Common myeloid progenitor, CD34-positive (primary cell): ENCODE data around the gene RAB22A.
A peak's percentile ranks its signal among the peaks of the same experiment; 100 is the strongest.

Experiments
- CTCF ChIA-PET: fragments of 350-600 bp; sonication (Branson Sonifier 250); formaldehyde crosslinking; loops from one replicate; lab custom pipeline; 2021; ENCODE audit warnings: antibody characterized with exemption; lab: Charles Lee
- POLR2A ChIA-PET: fragments of 350-600 bp; sonication (Branson Sonifier 250); formaldehyde crosslinking; loops from one replicate; lab custom pipeline; 2021; ENCODE audit warnings: antibody characterized with exemption; lab: Charles Lee
- DNase-seq, 3 donors: peaks; one replicate each; pipeline versions ENCODE4 v3.0.0 to v3.0.0-alpha.2; 2013
- H3K27ac ChIP-seq, 2 experiments: 1 replicate in 1 of 2; 2 replicates in 1 of 2; pipeline ENCODE4 v1.7.0; 2013; ENCODE audit warnings: inconsistent platforms in 2 of 2, low read length in 2 of 2, mild to moderate bottlenecking in 2 of 2, low read depth in 1 of 2, moderate library complexity in 1 of 2; ENCODE audit not compliant: severe bottlenecking in 2 of 2, insufficient read depth in 1 of 2, poor library complexity in 1 of 2
- H3K27me3 ChIP-seq, 5 experiments: replicated peaks in 2 of 5; 1 replicate in 3 of 5; 2 replicates in 2 of 5; pipeline versions ENCODE4 v1.6.1 to v1.7.0; 2013; ENCODE audit warnings: low read length in 4 of 5, mild to moderate bottlenecking in 2 of 5, moderate library complexity in 2 of 5, inconsistent platforms in 1 of 5; ENCODE audit not compliant: insufficient read depth in 5 of 5, control insufficient read depth in 4 of 5
- H3K36me3 ChIP-seq, 4 experiments: 1 replicate in 2 of 4; 2 replicates in 2 of 4; pipeline versions ENCODE4 v1.6.1 to v1.7.0; 2013; ENCODE audit warnings: low read length in 3 of 4, control low read depth in 1 of 4, mild to moderate bottlenecking in 1 of 4; ENCODE audit not compliant: control insufficient read depth in 4 of 4, insufficient read depth in 4 of 4
- H3K4me1 ChIP-seq, 4 experiments: 1 replicate in 3 of 4; 2 replicates in 1 of 4; pipeline versions ENCODE4 v1.6.1 to v1.7.1; 2013; ENCODE audit warnings: low read length in 3 of 4, mild to moderate bottlenecking in 3 of 4, control low read depth in 1 of 4, inconsistent platforms in 1 of 4, moderate library complexity in 1 of 4; ENCODE audit not compliant: control insufficient read depth in 4 of 4, insufficient read depth in 4 of 4; ENCODE audit errors: control extremely low read depth in 1 of 4
- H3K4me3 ChIP-seq, 7 experiments: 1 replicate in 4 of 7; 2 replicates in 3 of 7; pipeline versions ENCODE4 v1.5.1 to v1.7.0; 2013; ENCODE audit warnings: mild to moderate bottlenecking in 7 of 7, low read length in 6 of 7, moderate library complexity in 6 of 7, inconsistent platforms in 2 of 7, low read depth in 2 of 7, control low read depth in 1 of 7; ENCODE audit not compliant: insufficient read depth in 4 of 7, control insufficient read depth in 1 of 7; ENCODE audit errors: extremely low read depth in 1 of 7
- H3K9me3 ChIP-seq, 5 experiments: 1 replicate in 4 of 5; 2 replicates in 1 of 5; pipeline versions ENCODE4 v1.6.1 to v1.7.1; 2013; ENCODE audit warnings: low read length in 4 of 5, mild to moderate bottlenecking in 2 of 5, inconsistent platforms in 1 of 5, low read depth in 1 of 5, moderate library complexity in 1 of 5; ENCODE audit not compliant: control insufficient read depth in 4 of 5, insufficient read depth in 2 of 5; ENCODE audit errors: control extremely low read depth in 1 of 5
- WGBS: methylation state at CpG from one replicate; pipeline ENCODE4 v1.1.5; 2013; ENCODE audit not compliant: insufficient coverage; 5-methylcytosine and 5-hydroxymethylcytosine counted together

Gene RAB22A

GRCh38 chr20:58308680-58309527, 611 bp upstream of the RAB22A start:
- ChIA-PET POLR2A (interaction anchor here (0.8 kb wide), 1 partner anchor 24 kb away, joined by 3 read pairs; no protein-coding TSS in a partner anchor), CTCF (interaction anchor here (0.6 to 0.9 kb wide), 2 partner anchors 46 to 666 kb away, joined by 3 to 4 read pairs; no protein-coding TSS in a partner anchor)
- H3K27ac ChIP-seq: peak overlapping the region in 1 of 2 experiments; percentile 34
- DNase-seq: peak in 2 of 3 donors; percentile 50 to 62
- 23% methylated on average over 18 of the region's 41 CpGs for WGBS
- peaks cover 0 to 11% (median 9%) of the 10 kb centered on the region in 4 experiments for H3K36me3 ChIP-seq
- H3K9me3 ChIP-seq: no peaks in the 10 kb centered on the region
- no peaks in the 10 kb centered on the region for H3K27me3 ChIP-seq
- H3K4me1 ChIP-seq: peaks cover 24 to 45% (median 41%) of the 10 kb centered on the region in 4 experiments
- H3K4me3 ChIP-seq: peak overlapping the region; percentile 13 to 82 (median 74)

- peak overlapping the region; percentile 76 to 97 (median 86) for H3K4me3 ChIP-seq
- H3K27ac ChIP-seq: peak overlapping the region; percentile 64 to 84
- CTCF ChIA-PET: no interaction called here
- DNase-seq: no peak
- H3K36me3 ChIP-seq: peaks cover 4 to 18% (median 15%) of the 10 kb centered on the region in 4 experiments
- H3K9me3 ChIP-seq: no peaks in the 10 kb centered on the region
- POLR2A ChIA-PET: no interaction called here
- H3K27me3 ChIP-seq: no peaks in the 10 kb centered on the region
- 0% methylated on average over 1 of the region's 1 CpG for WGBS
- H3K4me1 ChIP-seq: peaks cover 24 to 45% (median 41%) of the 10 kb centered on the region in 4 experiments
These were observed 822 bp downstream of the RAB22A start for GRCh38 chr20:58310291-58310782.

DNA sequence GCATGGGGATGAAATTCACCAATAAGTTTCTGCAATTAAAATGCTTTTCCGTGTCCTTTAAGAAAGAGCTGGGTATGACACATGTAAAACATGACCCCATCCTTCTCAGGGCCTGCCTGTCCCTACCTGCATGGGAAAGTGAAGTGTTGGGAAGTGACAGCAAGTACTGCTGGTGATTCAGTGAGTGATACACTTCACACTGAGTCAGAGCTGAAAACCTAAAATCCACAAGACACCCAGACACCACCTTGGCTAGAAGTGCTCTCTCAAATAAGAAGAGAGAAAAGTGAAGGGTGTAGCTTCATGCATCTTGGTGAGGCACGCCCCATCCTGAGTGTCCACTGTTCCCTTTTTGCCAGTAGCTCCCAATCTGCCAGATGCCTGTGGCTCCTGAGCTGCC, 3.3 kb downstream of the RAB22A start:
- Histone ChIP-seq H3K27ac (no peak overlapping the region), H3K4me1 (peaks cover 13 to 24% (median 21%) of the 10 kb centered on the region in 4 experiments), H3K36me3 (peaks cover 14 to 36% (median 29%) of the 10 kb centered on the region in 4 experiments), H3K9me3 (peaks cover 0 to 5% (median 0%) of the 10 kb centered on the region in 5 experiments), H3K27me3 (no peaks in the 10 kb centered on the region), H3K4me3 (no peak overlapping the region)
- 83% methylated on average over 2 of the region's 2 CpGs for WGBS
- ChIA-PET CTCF (interaction anchor here (0.7 to 2.0 kb wide), 3 partner anchors 36 to 669 kb away, joined by 3 to 5 read pairs (median 3); no protein-coding TSS in a partner anchor), POLR2A (interaction anchor here (0.5 kb wide), 1 partner anchor 46 kb away, joined by 3 read pairs; no protein-coding TSS in a partner anchor)
- no peak for DNase-seq

GRCh38 chr20:58313396-58313795, 3.9 kb downstream of the RAB22A start:
- DNase-seq: no peak
- Histone ChIP-seq H3K27ac (no peak overlapping the region), H3K27me3 (no peaks in the 10 kb centered on the region), H3K4me3 (no peak overlapping the region), H3K9me3 (peaks cover 0 to 5% (median 0%) of the 10 kb centered on the region in 5 experiments), H3K4me1 (peaks cover 10 to 19% (median 17%) of the 10 kb centered on the region in 4 experiments), H3K36me3 (peaks cover 14 to 37% (median 33%) of the 10 kb centered on the region in 4 experiments)
- WGBS: 95% methylated on average over 3 of the region's 4 CpGs
- POLR2A ChIA-PET: interaction anchor here (0.5 kb wide), 1 partner anchor 46 kb away, joined by 3 read pairs; no protein-coding TSS in a partner anchor
- CTCF ChIA-PET: interaction anchor here (1.4 to 2.0 kb wide), 2 partner anchors 36 to 134 kb away, joined by 3 to 5 read pairs; no protein-coding TSS in a partner anchor

DNA sequence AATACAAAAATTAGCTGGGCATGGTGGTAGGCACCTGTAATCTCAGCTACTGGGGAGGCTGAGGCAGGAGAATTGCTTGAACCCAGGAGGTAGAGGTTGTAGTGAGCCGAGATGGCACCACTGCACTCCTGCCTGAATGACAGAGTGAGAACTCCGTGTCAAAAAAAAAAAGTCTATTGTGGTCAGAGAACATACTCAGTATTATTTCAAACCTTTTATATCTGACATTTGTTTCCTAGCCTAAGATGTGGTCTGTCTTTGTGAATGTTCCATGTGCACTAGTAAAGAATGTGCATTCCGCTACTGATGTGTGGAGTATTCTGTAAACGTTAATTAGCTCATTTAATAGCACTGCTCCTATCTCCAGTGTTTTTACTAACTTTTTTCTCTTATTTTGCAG, 11.7 kb downstream of the RAB22A start:
- no peaks in the 10 kb centered on the region for H3K4me1 ChIP-seq
- CTCF ChIA-PET: no interaction called here
- peaks cover 12 to 17% (median 14%) of the 10 kb centered on the region in 4 experiments for H3K36me3 ChIP-seq
- no peak overlapping the region for H3K27ac ChIP-seq
- POLR2A ChIA-PET: interaction anchor here (0.8 kb wide), 1 partner anchor 14 kb away, joined by 9 read pairs; no protein-coding TSS in a partner anchor
- no CpG with 5 or more reads among the region's 4 CpGs for WGBS
- no peak for DNase-seq
- H3K27me3 ChIP-seq: no peaks in the 10 kb centered on the region
- H3K4me3 ChIP-seq: no peak overlapping the region
- peaks cover 0 to 5% (median 0%) of the 10 kb centered on the region in 5 experiments for H3K9me3 ChIP-seq

DNA sequence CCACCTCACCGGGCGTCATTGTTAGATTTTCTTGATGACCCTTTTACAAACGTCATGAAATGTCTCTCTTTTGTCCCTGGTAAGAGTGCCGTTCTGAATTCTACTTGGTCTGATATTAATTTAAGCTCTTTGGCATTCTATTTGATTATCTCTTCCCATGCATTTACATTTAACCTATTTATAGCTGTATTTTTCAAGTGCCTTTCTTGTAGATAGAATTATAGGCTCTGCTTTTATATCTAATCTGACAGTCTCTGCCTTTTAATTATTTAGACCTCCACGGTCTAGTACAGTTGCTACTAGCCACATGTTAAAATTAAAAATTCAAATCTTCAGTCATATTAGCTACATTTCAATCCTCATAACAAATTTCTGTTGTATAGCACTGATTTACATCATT, 12.6 kb downstream of the RAB22A start:
- 91% methylated on average over 5 of the region's 5 CpGs for WGBS
- H3K36me3 ChIP-seq: peaks cover 6 to 10% (median 9%) of the 10 kb centered on the region in 4 experiments
- peaks cover 0 to under 1% (median 0%) of the 10 kb centered on the region in 5 experiments for H3K9me3 ChIP-seq
- H3K4me1 ChIP-seq: no peaks in the 10 kb centered on the region
- no peak overlapping the region for H3K27ac ChIP-seq
- ChIA-PET POLR2A (no interaction called here), CTCF (interaction anchor here (1.0 kb wide), 1 partner anchor 73 kb away, joined by 3 read pairs; no protein-coding TSS in a partner anchor)
- H3K4me3 ChIP-seq: no peak overlapping the region
- DNase-seq: no peak
- no peaks in the 10 kb centered on the region for H3K27me3 ChIP-seq
